Measurements from ENCODE around the gene KIAA0319L. TPM values are rescaled to one million over a fixed set of nuclear protein-coding genes. Genes with fewer than 3 reads are reported as not detected.
A peak's percentile ranks its signal among the peaks of the same experiment; 100 is the strongest.

Gene KIAA0319L
- total and polyA plus RNA-seq, 8 donors = 76.5 to 106 (median 92.6) TPM

DNA sequence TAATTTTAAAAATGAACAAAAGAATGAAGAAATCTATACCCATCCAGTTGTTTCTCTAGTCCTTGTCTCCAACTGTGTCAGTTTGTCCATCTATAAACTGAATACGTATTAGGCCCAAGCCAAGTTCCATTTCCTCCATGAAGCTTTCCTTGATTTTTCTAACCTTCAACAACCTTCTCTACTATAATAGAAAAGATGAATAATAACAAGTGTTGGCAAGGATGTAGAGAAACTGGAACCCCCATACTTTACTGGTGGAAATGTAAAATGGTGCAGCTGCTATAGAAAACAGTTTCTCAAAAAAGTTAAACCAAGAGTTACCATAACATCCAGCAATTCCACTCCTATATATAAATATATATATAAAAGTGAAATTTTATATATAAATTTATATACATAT is 10.6 kb downstream of the KIAA0319L start:
- TF ChIP-seq, protein P1, sequence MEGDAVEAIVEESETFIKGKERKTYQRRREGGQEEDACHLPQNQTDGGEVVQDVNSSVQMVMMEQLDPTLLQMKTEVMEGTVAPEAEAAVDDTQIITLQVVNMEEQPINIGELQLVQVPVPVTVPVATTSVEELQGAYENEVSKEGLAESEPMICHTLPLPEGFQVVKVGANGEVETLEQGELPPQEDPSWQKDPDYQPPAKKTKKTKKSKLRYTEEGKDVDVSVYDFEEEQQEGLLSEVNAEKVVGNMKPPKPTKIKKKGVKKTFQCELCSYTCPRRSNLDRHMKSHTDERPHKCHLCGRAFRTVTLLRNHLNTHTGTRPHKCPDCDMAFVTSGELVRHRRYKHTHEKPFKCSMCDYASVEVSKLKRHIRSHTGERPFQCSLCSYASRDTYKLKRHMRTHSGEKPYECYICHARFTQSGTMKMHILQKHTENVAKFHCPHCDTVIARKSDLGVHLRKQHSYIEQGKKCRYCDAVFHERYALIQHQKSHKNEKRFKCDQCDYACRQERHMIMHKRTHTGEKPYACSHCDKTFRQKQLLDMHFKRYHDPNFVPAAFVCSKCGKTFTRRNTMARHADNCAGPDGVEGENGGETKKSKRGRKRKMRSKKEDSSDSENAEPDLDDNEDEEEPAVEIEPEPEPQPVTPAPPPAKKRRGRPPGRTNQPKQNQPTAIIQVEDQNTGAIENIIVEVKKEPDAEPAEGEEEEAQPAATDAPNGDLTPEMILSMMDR (IDR thresholded peaks at IDR 0.05) = no peak
- no peaks in the 10 kb centered on the region for H3K27me3 ChIP-seq
- H3K36me3 ChIP-seq = peaks cover 0 to 37% of the 10 kb centered on the region in 2 donors
- ATAC-seq = no peak
- H3K4me1 ChIP-seq = peaks cover 0 to 39% of the 10 kb centered on the region in 2 donors
- H3K9me3 ChIP-seq = no peaks in the 10 kb centered on the region
- DNase-seq = no peak
- H3K4me3 ChIP-seq = no peak overlapping the region
- intact Hi-C loops (cut with DNase I) = no loop called here
- no peak overlapping the region for H3K27ac ChIP-seq

- Histone ChIP-seq H3K27me3 (no peaks in the 10 kb centered on the region), H3K9me3 (no peaks in the 10 kb centered on the region), H3K27ac (peak overlapping the region in 1 of 2 donors; percentile 18), H3K36me3 (peaks cover 0 to 22% of the 10 kb centered on the region in 2 donors), H3K4me1 (peaks cover 4 to 54% of the 10 kb centered on the region in 2 donors), H3K4me3 (no peak overlapping the region)
- intact Hi-C loops (cut with DNase I) = no loop called here
- DNase-seq = peak in 2 of 4 donors; percentile 29 to 63
- TF ChIP-seq, protein P1 (IDR thresholded peaks at IDR 0.05) = peak in 1 of 2 donors; percentile 33
- ATAC-seq = peak; percentile 80
These were observed 12.2 kb downstream of the KIAA0319L start for GRCh38 chr1:35544976-35545375.

GRCh38 chr1:35539824-35540261 is 17.4 kb downstream of the KIAA0319L start:
- intact Hi-C loops (cut with DNase I) = no loop called here
- peak overlapping the region; percentile 51 to 60 for H3K27ac ChIP-seq
- DNase-seq (no peak), ATAC-seq (peak; percentile 39)
- H3K27me3 ChIP-seq = no peaks in the 10 kb centered on the region
- TF ChIP-seq, protein P1 (IDR thresholded peaks at IDR 0.05) = no peak
- no peaks in the 10 kb centered on the region for H3K36me3 ChIP-seq
- no peaks in the 10 kb centered on the region for H3K9me3 ChIP-seq
- no peak overlapping the region for H3K4me3 ChIP-seq
- H3K4me1 ChIP-seq = peaks cover 16 to 65% of the 10 kb centered on the region in 2 donors

- no peak overlapping the region for H3K4me3 ChIP-seq
- H3K4me1 ChIP-seq = peaks cover 16 to 59% of the 10 kb centered on the region in 2 donors
- ATAC-seq (peak; percentile 60), DNase-seq (no peak)
- H3K27ac ChIP-seq = peak overlapping the region; percentile 51 to 60
- H3K27me3 ChIP-seq = no peaks in the 10 kb centered on the region
- no peaks in the 10 kb centered on the region for H3K36me3 ChIP-seq
- TF ChIP-seq, protein P1 (IDR thresholded peaks at IDR 0.05) = no peak
- intact Hi-C loops (cut with DNase I) = no loop called here
- no peaks in the 10 kb centered on the region for H3K9me3 ChIP-seq
These were observed 18.0 kb downstream of the KIAA0319L start for GRCh38 chr1:35539073-35539823.

- Histone ChIP-seq H3K4me3 (no peak overlapping the region), H3K27ac (peak overlapping the region in 1 of 2 donors; percentile 51), H3K27me3 (no peaks in the 10 kb centered on the region), H3K36me3 (no peaks in the 10 kb centered on the region), H3K9me3 (no peaks in the 10 kb centered on the region), H3K4me1 (peaks cover 24 to 55% of the 10 kb centered on the region in 2 donors)
- TF ChIP-seq, protein P1 (IDR thresholded peaks at IDR 0.05) = no peak
- ATAC-seq (no peak), DNase-seq (no peak)
- intact Hi-C loops (cut with DNase I) = no loop called here
These were observed 19.4 kb downstream of the KIAA0319L start for GRCh38 chr1:35537806-35538205.
